ENCODE measurements around the gene HNRNPA3. TPM values are rescaled to one million over a fixed set of nuclear protein-coding genes. Genes with fewer than 3 reads are reported as not detected.

The HNRNPA3 gene
- total and polyA plus RNA-seq, 2 of the 13 experiments (the other 11 are each of a cell fraction or from before 2014, with no cell fraction given) = 73.3 to 97.7 TPM

- TF ChIP-seq HNRNPH1 (optimal IDR thresholded peaks at IDR 0.05; ENCODE audit: low read depth, low read length) = no peak
- peak; percentile 82 for TF ChIP-seq PHF21A (CRISPR knock-in tag; IDR thresholded peaks at IDR 0.05)
- TF ChIP-seq POLR2AphosphoS5 (IDR thresholded peaks at IDR 0.05; ENCODE audit: low read depth, low read length) = peak; percentile 43; the same call in 1 of the 2 replicates
- TF ChIP-seq ZNF34 (CRISPR knock-in tag; IDR thresholded peaks at IDR 0.05; ENCODE audit: borderline replicate concordance) = no peak; the same call in 1 of the 2 replicates
- TF ChIP-seq, protein P1, sequence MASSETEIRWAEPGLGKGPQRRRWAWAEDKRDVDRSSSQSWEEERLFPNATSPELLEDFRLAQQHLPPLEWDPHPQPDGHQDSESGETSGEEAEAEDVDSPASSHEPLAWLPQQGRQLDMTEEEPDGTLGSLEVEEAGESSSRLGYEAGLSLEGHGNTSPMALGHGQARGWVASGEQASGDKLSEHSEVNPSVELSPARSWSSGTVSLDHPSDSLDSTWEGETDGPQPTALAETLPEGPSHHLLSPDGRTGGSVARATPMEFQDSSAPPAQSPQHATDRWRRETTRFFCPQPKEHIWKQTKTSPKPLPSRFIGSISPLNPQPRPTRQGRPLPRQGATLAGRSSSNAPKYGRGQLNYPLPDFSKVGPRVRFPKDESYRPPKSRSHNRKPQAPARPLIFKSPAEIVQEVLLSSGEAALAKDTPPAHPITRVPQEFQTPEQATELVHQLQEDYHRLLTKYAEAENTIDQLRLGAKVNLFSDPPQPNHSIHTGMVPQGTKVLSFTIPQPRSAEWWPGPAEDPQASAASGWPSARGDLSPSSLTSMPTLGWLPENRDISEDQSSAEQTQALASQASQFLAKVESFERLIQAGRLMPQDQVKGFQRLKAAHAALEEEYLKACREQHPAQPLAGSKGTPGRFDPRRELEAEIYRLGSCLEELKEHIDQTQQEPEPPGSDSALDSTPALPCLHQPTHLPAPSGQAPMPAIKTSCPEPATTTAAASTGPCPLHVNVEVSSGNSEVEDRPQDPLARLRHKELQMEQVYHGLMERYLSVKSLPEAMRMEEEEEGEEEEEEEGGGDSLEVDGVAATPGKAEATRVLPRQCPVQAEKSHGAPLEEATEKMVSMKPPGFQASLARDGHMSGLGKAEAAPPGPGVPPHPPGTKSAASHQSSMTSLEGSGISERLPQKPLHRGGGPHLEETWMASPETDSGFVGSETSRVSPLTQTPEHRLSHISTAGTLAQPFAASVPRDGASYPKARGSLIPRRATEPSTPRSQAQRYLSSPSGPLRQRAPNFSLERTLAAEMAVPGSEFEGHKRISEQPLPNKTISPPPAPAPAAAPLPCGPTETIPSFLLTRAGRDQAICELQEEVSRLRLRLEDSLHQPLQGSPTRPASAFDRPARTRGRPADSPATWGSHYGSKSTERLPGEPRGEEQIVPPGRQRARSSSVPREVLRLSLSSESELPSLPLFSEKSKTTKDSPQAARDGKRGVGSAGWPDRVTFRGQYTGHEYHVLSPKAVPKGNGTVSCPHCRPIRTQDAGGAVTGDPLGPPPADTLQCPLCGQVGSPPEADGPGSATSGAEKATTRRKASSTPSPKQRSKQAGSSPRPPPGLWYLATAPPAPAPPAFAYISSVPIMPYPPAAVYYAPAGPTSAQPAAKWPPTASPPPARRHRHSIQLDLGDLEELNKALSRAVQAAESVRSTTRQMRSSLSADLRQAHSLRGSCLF (CRISPR knock-in tag; IDR thresholded peaks at IDR 0.05; ENCODE audit: borderline replicate concordance) = no peak
- no peak for TF ChIP-seq ZNF367 (CRISPR knock-in tag; IDR thresholded peaks at IDR 0.05; ENCODE audit: borderline replicate concordance)
- peak; percentile 3 for TF ChIP-seq ZNF883 (CRISPR knock-in tag; IDR thresholded peaks at IDR 0.05; ENCODE audit: not compliant biosample characterization)
- TF ChIP-seq NFIC (IDR thresholded peaks at IDR 0.05; ENCODE audit: low read length) = 0 out of 2 replicates have a peak, but pooled peaks have one; percentile 15
- peak; percentile 83; the same call in 1 of the 2 replicates for TF ChIP-seq ZNF782 (CRISPR knock-in tag; IDR thresholded peaks at IDR 0.05; ENCODE audit: borderline replicate concordance)
- no peak for TF ChIP-seq PREB (CRISPR knock-in tag; IDR thresholded peaks at IDR 0.05)
- TF ChIP-seq, protein P2, sequence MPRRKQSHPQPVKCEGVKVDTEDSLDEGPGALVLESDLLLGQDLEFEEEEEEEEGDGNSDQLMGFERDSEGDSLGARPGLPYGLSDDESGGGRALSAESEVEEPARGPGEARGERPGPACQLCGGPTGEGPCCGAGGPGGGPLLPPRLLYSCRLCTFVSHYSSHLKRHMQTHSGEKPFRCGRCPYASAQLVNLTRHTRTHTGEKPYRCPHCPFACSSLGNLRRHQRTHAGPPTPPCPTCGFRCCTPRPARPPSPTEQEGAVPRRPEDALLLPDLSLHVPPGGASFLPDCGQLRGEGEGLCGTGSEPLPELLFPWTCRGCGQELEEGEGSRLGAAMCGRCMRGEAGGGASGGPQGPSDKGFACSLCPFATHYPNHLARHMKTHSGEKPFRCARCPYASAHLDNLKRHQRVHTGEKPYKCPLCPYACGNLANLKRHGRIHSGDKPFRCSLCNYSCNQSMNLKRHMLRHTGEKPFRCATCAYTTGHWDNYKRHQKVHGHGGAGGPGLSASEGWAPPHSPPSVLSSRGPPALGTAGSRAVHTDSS (CRISPR knock-in tag; conservative IDR thresholded peaks at IDR 0.05) = no peak
- no peak for TF ChIP-seq SETDB1 (CRISPR knock-in tag; IDR thresholded peaks at IDR 0.05; ENCODE audit: borderline replicate concordance)
- TF ChIP-seq ZNF256 (CRISPR knock-in tag; conservative IDR thresholded peaks at IDR 0.05) = no peak
- TF ChIP-seq SRSF1 (optimal IDR thresholded peaks at IDR 0.05; ENCODE audit: low read depth, low read length) = peak; percentile 82
- TF ChIP-seq, protein P3, sequence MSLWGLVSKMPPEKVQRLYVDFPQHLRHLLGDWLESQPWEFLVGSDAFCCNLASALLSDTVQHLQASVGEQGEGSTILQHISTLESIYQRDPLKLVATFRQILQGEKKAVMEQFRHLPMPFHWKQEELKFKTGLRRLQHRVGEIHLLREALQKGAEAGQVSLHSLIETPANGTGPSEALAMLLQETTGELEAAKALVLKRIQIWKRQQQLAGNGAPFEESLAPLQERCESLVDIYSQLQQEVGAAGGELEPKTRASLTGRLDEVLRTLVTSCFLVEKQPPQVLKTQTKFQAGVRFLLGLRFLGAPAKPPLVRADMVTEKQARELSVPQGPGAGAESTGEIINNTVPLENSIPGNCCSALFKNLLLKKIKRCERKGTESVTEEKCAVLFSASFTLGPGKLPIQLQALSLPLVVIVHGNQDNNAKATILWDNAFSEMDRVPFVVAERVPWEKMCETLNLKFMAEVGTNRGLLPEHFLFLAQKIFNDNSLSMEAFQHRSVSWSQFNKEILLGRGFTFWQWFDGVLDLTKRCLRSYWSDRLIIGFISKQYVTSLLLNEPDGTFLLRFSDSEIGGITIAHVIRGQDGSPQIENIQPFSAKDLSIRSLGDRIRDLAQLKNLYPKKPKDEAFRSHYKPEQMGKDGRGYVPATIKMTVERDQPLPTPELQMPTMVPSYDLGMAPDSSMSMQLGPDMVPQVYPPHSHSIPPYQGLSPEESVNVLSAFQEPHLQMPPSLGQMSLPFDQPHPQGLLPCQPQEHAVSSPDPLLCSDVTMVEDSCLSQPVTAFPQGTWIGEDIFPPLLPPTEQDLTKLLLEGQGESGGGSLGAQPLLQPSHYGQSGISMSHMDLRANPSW (CRISPR knock-in tag; IDR thresholded peaks at IDR 0.05; ENCODE audit: borderline replicate concordance) = no peak; the same call in 1 of the 2 replicates
Observed at GRCh38 chr2:177212891-177213856, 580 bp downstream of the HNRNPA3 start (continued).

All from HepG2 (cell line).